Stimulated activated CD4-positive, alpha-beta T cell treated with anti-CD3 and anti-CD28 coated beads, TNF-alpha, amount 100 ng/mL, for 48 hours (primary cell): ENCODE measurements around the gene CASK.

Source experiments
- DNase-seq, 3 donors: peaks; one replicate each; pipeline ENCODE4 v3.0.0-alpha.2; 2020; ENCODE audit warnings: low read depth in 3 of 3

CASK gene

DNA sequence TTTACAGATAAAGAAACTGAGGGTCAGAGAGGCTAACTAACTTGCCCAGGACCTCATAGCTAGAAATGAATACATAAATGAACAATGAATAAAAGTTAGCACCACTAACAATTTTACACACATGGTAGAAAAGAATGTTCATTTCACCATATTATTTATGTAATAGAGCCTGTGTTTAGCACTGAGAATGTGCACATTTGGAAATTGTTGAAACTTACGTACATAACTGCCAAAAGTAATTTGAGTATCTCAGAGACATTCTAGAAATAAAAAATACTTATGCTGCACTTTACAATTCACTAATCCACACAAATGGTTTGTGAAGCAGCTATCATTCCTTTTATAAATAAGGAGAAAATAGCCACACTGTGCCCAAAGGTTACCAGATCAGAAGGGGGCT, 9.9 kb downstream of the CASK start:
- DNase-seq: no peak

DNA sequence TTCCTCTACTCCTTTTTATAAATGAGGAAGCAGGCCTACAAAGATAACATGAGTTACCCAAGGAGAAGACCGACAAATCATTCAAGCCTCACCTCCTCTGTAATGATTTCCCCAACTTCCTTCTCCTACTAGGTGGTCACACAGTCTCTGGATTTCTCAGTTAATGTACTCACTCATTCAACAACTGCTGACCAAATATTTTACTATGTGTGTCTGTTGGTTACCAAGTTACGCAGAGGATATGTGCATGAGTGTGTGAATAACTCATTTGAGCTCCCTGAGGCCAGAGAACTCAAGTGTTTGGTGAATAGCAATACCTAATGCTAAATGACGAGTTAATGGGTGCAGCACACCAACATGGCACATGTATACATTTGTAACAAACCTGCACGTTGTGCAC, 10.4 kb downstream of the CASK start:
- no peak for DNase-seq

DNA sequence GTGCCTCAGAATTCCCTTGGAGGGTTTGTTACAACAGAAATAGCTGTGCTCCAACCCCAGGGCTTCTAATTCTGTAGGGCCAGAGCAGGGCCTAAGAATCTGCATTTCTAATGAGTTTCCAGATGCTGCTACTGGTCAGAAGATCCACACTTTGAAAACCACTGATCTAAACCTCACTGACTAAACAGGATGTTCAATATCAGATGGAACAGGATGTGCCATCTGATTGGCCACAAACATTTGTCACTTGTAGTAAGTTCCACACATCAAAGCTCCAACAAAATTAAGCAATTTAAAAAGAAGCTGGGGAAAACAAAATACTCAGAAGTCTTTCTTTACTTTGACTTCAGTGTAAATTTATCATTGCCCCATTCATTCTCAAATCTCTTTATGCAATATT, 14.3 kb downstream of the CASK start:
- DNase-seq: no peak

DNA sequence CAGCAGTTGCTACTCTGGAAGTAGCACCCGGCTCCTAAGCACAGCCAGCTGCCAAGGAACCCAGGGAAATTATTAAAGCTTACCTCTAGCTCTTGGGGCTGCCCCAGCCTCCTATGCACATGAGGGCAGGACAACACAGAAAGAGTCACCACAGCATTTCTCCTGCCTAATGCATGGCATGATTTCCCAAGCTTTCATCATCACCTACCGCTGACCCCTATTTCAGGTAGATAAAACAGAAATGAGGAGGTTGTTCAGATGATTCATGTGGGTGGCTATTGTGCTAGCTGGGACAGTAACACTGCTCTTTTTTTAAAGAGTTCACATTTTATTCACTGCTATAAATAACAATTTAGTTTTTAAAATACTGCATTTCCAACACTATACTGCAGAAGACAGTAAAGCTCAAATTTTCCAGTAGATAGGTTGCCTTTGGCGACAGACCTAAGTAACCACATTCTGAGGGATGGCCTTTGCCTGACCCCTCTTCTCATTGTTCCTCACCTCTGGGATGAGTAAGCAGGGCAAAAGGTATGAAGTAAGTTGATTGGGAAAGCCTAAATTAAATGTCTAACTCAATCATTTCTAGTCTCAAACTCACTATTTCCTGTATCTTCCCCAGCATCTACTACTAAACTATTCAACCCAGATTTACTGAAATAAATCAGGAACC, 16.7 kb downstream of the CASK start:
- no peak for DNase-seq

DNA sequence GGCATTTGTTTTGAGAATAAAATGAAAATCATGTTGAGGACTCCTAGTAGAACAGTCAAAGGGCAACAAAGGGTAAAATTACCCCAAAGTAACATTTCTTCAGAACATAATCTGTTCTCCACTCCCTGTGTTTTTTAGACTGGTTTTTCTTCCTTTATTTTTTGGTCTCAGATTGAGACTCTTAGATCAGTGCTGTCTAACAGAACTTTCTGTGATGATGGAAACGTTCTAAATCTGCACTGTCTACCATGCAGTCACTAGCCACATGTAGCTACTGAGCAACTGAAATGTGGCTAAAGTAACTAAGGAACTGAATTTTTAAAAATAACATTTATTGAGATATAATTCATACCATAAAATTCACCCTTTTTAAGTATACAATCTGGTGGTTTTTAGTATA, 19.8 kb downstream of the CASK start:
- DNase-seq: no peak

DNA sequence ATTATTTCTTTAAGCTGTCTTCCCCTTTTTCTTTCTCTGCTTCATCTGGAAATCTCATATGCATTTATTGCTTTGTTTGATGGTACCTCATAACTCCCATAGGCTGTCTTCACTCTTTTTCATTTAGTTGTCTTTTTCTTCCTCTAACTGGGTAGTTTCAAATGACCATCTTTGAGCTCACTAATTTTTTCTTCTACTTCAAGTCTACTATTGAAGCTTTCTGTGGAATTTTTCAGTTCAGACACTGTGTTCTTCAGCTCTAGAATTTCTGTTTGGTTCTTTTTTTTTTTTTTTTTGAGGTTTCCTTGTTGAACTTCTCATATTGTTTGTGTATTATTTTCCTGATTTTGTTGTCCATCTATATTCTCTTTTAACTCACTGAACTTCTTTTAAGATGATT, 23.0 kb downstream of the CASK start:
- DNase-seq: no peak

DNA sequence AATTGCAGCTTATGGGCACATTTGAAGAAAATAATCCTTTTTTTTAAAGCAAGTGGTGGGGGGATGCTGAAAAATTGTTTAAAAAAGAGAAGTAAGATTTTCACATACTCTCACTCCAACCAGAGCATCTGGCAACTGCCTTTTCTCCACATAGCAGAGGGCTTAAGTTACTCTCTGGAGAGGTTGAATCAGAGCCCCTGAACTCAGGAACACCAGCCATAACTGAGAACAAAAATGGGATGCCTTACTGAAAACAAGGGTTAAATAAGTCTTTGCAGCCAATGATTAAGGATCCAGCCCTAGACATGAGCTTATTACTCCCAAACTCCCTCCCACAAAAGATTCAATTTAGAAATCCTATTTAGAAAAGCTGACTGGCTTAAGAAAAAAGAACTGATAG, 27.5 kb downstream of the CASK start:
- no peak for DNase-seq

DNA sequence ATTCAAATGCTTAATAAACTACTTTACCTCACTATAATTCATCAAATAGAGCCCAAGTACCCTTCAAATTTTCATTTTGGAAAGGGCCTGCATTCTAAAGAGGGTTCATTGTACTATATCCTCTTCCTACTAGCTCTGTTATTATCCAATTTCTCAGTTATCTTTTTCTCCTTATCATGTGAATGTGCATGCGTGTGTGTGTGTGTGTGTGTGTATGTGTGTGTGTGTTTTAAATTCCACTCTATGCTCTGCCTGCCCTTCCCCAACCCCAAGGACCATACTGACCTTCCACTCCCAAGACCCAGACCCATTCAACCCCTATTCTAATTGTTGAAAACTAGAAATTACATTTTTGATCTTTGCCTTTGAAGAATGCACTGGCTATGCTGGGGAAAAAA, 33.3 kb downstream of the CASK start:
- DNase-seq: no peak

DNA sequence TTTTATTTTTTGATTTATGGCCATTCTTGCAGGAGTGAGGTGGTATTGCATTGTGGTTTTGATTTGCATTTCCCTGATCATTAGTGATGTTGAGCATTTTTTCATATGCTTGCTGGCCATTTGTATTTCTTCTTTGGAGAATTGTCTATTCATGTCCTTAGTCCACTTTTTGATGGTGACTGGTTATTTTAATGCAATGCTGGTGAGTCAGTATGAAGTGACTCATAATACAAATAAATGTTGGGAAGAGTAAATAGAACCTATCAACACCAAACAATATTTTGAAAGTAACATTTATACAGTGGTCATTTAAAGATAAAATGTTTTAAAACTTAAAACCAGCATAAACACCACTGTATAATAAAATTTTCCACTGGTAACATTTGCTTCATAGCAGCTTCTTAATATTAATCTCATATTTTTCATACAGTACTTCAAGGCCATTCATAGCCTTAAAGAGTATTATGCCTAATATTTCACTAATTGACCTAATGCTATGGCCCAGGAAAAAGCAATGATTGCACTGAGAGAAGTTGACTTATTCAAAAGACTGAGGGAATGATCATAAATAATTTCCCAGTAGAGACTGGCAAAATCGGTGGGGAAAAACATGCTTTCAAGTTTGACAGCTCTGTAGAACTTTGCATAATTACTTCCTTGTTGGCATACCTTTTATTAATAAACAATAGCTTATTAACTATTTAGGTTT, 33.9 kb downstream of the CASK start:
- DNase-seq: no peak

DNA sequence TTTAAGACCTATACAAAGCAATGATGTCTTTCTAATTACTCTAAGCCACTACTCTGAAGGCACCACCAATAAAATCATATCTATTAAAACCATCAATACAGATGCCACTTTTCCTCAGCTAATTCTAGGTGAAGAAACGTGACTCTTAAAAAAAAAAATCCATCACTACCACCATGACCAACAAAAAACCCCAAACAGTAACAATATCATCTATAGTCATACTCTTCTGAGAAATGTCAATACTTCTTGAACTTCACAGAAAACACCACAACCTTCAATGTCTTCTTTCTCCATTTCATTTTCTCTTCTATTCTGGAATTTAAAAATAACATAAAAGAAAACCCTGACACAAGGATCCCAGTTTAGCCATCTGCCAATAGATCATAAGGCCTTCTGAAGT, 35.7 kb downstream of the CASK start:
- DNase-seq: no peak

DNA sequence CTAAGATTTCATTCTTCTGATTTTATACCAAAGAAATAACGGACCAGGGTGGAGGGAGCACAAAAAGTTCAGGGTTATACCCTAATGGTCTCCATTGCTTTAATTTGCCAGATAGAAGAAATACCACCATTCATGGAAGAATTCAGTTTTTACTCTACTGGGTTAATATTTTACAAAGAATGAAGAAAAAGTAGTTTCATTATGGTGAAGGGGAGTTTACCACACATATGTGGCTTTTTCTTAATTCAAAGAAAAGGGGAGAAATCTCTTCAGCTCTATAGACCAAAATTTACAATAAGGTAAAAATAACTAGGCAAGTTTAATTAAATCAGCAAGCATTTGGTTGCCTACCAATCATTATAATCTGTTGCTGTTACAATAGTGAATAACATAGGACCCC, 37.6 kb downstream of the CASK start:
- DNase-seq: no peak

DNA sequence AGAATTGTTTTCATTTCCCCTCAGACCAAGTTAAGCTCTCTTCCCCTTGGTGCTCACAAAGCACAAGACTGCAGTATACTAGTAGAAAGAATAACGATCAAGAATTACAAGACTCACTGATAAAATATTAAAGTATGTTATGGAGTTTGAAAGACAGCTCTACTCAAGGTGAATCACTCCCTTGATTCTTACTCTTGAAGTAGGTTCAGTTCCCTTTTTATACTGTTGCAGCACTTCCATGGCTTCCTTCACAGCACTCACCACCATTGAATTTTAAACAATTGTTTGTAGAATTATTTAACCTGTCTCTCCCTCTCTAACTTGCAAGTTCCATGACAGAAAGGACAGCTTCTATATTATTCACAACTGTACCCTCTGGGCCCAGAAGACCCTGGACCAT, 42.2 kb downstream of the CASK start:
- DNase-seq: no peak

DNA sequence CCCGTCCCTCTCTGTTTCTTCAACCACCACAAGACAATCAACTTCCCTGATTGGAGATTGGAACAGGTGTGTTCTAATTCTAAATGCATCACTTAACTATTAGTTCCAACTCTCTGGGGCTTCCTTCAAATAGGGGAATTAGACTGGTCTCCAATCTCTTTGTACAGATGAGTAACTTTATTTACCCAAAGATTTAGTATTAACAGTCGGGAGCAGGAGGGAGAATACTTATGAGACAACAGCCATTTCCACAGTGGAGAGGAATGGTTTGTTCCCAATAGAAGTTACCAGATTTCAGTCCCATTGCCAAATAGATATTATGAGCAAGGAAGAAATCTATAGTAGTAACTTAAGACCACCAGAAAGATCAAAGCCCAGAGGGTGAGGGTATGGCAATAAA, 46.2 kb downstream of the CASK start:
- no peak for DNase-seq

DNA sequence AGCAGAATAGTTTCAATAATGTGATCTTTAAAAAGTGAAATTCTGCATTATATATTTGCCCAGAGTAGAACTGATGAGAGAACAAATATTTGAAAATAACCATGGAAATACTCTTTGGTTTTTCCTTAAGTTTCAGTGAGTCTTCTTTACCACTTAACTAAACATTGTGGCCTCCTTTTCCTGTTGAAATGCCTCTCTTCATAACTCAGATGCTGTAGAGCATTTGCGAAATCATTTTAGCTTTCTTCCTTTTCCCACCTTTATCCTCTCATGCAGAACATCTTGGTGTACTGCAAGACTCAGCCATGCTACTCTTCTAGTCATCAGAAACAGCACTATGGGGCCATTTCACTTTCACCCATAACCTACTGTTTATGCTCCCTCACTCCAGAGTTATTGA, 48.2 kb downstream of the CASK start:
- no peak for DNase-seq

DNA sequence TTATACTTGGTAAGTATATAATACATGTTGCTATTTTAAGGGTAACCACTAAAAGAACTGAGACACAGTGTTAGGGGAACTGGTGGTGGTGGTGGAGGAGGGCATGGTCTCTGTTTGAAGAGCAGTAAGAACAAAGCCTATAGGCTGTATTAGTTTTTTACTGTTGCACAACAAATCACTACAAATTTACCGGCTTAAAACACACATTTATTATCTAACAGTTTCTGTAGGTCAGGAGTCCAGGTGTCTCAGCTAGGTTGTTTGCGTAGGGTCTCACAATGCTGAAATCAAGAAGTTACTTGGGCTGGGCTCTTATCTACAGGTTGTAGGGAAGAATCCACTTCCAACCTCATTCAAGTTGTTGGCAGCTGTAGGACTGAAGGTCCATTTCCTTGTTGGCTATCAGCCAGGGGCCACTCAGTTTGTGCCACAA, 52.6 kb downstream of the CASK start:
- DNase-seq: no peak

DNA sequence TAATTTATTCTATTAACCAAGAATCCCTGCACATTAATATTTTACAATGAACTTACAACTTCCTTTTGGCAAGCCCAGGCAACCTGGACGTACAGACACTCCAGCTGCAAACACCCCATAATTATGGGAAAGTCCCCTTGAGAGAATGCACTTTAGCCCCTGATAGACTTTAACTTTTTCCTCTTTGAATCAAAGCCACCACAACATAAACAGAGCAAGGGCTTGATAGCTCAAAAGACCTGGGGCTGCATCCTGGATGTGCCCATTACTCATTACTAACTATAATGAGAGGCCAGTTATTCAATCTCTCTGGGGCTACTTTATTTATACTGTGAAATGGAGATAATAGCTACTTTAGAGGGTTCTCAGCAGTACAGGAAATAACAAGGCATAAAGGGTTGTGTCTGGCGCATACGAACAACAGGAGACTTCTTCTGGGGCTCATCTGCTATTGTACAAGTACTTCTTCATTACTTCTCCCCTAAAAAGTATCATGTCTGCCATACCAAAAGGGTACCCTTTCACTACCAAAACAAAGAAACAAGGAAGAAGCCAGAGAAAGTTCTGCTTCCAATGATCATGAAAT, 54.9 kb downstream of the CASK start:
- DNase-seq: no peak

DNA sequence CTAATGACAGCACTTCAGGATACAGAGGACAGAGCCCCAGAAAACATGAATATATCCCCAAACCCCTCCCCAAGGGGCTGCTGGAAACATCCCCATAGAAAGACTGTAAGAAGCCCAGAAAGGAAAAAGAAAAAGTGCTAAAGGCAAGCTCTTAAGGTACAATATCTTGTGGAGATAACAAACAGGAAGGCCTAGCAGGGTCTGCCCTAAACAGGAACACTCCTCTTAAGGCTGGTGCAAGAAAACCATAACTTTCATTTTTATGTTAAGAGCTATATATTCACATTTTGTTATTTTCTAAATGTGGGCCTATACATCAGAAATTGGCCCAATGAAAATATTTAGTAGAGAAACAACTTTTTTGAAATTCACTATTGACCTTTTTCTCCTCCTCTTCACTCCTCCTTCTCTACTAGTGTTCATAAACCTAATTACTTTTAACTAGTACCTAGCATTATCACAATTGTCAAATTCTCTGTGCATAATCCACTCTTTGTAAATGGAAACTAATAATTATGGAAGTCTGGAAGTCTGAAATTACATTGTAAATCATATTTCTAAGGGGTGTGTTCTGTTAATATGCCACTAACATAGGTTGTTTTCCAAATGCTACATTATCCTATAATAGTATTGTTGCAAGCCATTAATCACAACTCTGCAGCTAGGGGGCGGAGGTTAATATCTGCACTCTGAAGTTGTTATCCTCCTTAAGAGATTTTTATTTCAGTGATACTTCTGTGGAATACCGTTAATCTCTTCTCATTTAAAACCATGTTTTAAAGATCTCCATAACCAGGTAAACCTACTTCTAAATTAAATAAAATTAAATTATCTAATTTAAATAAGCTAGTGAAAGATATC, 59.8 kb downstream of the CASK start:
- no peak for DNase-seq

DNA sequence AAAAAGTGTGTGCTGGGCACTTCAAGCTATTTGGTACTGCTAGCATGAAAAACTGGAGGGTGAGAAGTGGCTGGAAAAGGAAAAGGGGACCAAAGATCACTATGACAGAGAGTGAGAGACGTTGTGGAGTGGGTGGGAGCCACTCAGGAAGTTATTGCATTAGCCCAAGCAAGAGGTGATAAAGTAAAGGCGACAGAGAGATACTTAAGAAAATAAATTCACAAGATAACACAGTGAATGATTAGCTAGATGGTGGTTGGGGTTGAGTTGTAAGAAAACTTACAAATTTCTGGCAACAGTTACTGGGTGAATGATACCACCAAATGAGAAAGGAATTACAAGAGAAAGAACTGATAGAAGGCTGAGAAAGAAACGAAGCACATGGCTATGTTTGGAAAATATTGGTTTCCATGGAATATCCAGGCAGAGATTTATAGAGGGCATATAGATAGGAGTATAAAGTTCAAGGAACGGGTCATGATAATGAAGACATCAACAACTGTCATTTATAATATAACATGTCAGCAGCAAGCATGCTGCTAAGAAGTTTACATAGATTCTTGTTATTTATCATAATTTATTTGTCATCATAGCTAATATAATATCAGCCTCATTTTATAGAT, 60.7 kb downstream of the CASK start:
- DNase-seq: no peak

DNA sequence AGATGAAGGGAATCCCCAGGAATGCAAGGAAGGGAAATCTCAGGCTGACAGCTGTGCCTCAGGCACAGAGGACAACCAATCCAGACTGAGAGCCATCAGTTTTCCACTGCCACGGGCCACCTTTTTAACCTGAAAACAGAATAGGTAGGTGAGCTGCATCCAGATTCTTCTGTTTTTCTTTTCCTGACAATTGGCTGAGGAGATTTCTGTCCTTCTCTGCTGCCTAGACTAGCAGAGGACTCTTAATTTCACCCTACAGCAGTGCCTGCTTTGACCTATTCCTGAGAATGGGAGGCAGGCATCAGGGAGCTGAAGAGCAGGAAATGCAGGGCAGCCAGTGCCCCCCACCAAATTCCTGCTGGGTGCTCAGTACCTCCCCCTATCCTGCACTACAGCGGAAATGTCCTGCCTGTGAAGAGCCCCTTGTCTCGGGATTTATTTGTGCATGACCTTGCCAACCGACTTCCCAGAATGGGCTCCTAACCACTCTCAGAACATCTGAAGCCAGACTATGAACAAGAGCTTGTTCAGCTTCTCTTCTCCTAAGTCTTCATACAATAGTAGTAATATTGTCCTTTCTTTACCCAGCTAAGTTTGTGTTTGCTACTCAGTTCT, 65.1 kb downstream of the CASK start:
- no peak for DNase-seq

DNA sequence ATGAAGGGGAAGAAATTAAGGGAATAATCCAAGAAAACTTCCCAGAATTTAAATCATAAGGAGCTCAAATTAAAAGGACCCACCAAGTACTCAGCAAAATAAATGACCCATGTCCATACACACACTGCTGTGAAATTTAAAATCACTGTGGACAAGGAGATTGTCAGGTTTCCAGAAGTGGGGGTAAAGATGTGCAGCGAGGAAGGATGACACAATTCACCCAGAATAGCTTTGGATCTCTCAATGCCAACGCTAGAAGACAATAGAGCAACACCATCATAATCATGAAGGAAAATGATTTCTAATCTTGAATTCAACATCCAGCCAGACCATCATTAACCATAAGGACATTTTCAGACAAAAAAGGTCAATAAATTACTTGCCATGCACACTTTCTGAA, 65.7 kb downstream of the CASK start:
- DNase-seq: no peak

DNA sequence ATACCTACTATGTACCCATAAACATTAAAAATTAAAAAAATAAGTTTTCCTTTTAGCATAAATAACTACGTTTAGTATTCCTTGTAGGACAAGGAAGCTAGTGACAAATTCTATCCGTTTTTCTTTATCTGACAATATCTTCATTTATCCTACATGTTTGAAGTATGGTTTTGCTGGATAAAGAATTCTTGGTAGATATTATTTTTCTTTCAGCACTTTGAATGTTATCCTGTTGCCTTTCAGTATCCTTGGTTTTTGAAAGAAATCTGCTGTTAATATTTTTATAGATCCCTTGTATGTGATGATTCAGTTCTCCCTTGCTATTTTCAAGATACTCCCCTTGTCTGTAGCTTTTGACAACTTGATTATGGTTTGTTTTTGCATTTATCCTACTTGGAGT, 76.6 kb downstream of the CASK start:
- DNase-seq: no peak
